GM18861 (cell line): ENCODE data around the gene LETM1.

Experiments
- ATAC-seq: cut with Tn5 transposase; IDR thresholded peaks from one replicate; pipeline ENCODE4 v1.9.1; 2021; ENCODE audit not compliant: unreplicated experiment

The LETM1 gene

GRCh38 chr4:1830234-1830633, 25.7 kb downstream of the LETM1 start:
- no peak for ATAC-seq

GRCh38 chr4:1826531-1827350, 29.2 kb downstream of the LETM1 start:
- no peak for ATAC-seq

- ATAC-seq: no peak
These were observed 30.6 kb downstream of the LETM1 start for GRCh38 chr4:1825326-1825725.

GRCh38 chr4:1824746-1825145, 31.2 kb downstream of the LETM1 start:
- ATAC-seq: no peak

- no peak for ATAC-seq
These were observed 32.4 kb downstream of the LETM1 start for GRCh38 chr4:1823545-1823932.

GRCh38 chr4:1822568-1823544, 33.1 kb downstream of the LETM1 start:
- no peak for ATAC-seq

- no peak for ATAC-seq
These were observed 34.0 kb downstream of the LETM1 start for GRCh38 chr4:1821679-1822567.

GRCh38 chr4:1819816-1820215, 36.1 kb downstream of the LETM1 start:
- no peak for ATAC-seq

GRCh38 chr4:1819284-1819683, 36.7 kb downstream of the LETM1 start:
- no peak for ATAC-seq

GRCh38 chr4:1815997-1816860, 39.7 kb downstream of the LETM1 start:
- ATAC-seq: no peak

- ATAC-seq: no peak
These were observed 40.6 kb downstream of the LETM1 start for GRCh38 chr4:1815096-1815996.

- ATAC-seq: no peak
These were observed 41.5 kb downstream of the LETM1 start for GRCh38 chr4:1814453-1814852.

GRCh38 chr4:1813915-1814314, 42.0 kb downstream of the LETM1 start:
- ATAC-seq: no peak

- ATAC-seq: no peak
These were observed 42.7 kb downstream of the LETM1 start for GRCh38 chr4:1813231-1813630.

- ATAC-seq: no peak
These were observed 43.2 kb downstream of the LETM1 start for GRCh38 chr4:1812720-1813119.

- ATAC-seq: no peak
These were observed 45.2 kb downstream of the LETM1 start for GRCh38 chr4:1810765-1811164.

GRCh38 chr4:1809754-1810502, 46.0 kb downstream of the LETM1 start:
- no peak for ATAC-seq
